ENCODE results near the gene ZFP1. TPM values are rescaled to one million over a fixed set of nuclear protein-coding genes. Genes with fewer than 3 reads are reported as not detected.
A peak's percentile ranks its signal among the peaks of the same experiment; 100 is the strongest.

Gene ZFP1
- total RNA-seq, 1 donor from 2014 or later = 14.0 TPM

- Mint-ChIP-seq H3K36me3 (ENCODE audit: low read depth) (no peaks in the 10 kb centered on the region), H3K27me3 (ENCODE audit: low read depth) (no peaks in the 10 kb centered on the region), H3K4me3 (ENCODE audit: low read depth) (no peak overlapping the region), H3K27ac (no peak overlapping the region), H3K9me3 (no peaks in the 10 kb centered on the region), H3K4me1 (ENCODE audit: low read depth) (peaks cover 1% of the 10 kb centered on the region)
- intact Hi-C loops (cut with micrococcal nuclease) = no loop called here
- DNase-seq (ENCODE audit: low spot score) = no peak
These were observed 68.3 kb downstream of the ZFP1 start for GRCh38 chr16:75216576-75216975.

GRCh38 chr16:75217389-75217851 is 69.1 kb downstream of the ZFP1 start:
- no peaks in the 10 kb centered on the region for H3K36me3 Mint-ChIP-seq (ENCODE audit: low read depth)
- no peak overlapping the region for H3K27ac Mint-ChIP-seq
- intact Hi-C loops (cut with micrococcal nuclease) = no loop called here
- no peaks in the 10 kb centered on the region for H3K27me3 Mint-ChIP-seq (ENCODE audit: low read depth)
- no peak overlapping the region for H3K4me3 Mint-ChIP-seq (ENCODE audit: low read depth)
- H3K4me1 Mint-ChIP-seq (ENCODE audit: low read depth) = peaks cover 1% of the 10 kb centered on the region
- H3K9me3 Mint-ChIP-seq = no peaks in the 10 kb centered on the region
- DNase-seq (ENCODE audit: low spot score) = no peak

- Mint-ChIP-seq H3K27me3 (ENCODE audit: low read depth) (no peaks in the 10 kb centered on the region), H3K4me1 (ENCODE audit: low read depth) (peaks cover 1% of the 10 kb centered on the region), H3K27ac (peak within 1 kb of the TSS; percentile 4), H3K9me3 (no peaks in the 10 kb centered on the region), H3K4me3 (ENCODE audit: low read depth) (peak within 1 kb of the TSS; percentile 53), H3K36me3 (ENCODE audit: low read depth) (no peaks in the 10 kb centered on the region)
- intact Hi-C loops (cut with micrococcal nuclease) = no loop called here
- DNase-seq (ENCODE audit: low spot score) = no peak
These were observed 70.1 kb downstream of the ZFP1 start, which contains the start of gene CTRB1 for GRCh38 chr16:75218256-75219076. CTRB1 (plus strand) TSS chr16:75218988; CDS start chr16:75219008, 20 bp downstream.

- intact Hi-C loops (cut with micrococcal nuclease) = no loop called here
- Mint-ChIP-seq H3K27ac (no peak overlapping the region), H3K27me3 (ENCODE audit: low read depth) (no peaks in the 10 kb centered on the region), H3K4me3 (ENCODE audit: low read depth) (no peak overlapping the region), H3K4me1 (ENCODE audit: low read depth) (peaks cover 1% of the 10 kb centered on the region), H3K36me3 (ENCODE audit: low read depth) (no peaks in the 10 kb centered on the region), H3K9me3 (no peaks in the 10 kb centered on the region)
- DNase-seq (ENCODE audit: low spot score) = no peak
These were observed 70.8 kb downstream of the ZFP1 start for GRCh38 chr16:75219088-75219487.

- H3K4me1 Mint-ChIP-seq (ENCODE audit: low read depth) = peaks cover 1% of the 10 kb centered on the region
- no peaks in the 10 kb centered on the region for H3K27me3 Mint-ChIP-seq (ENCODE audit: low read depth)
- no peaks in the 10 kb centered on the region for H3K36me3 Mint-ChIP-seq (ENCODE audit: low read depth)
- peak overlapping the region; percentile 53 for H3K4me3 Mint-ChIP-seq (ENCODE audit: low read depth)
- no peak for DNase-seq (ENCODE audit: low spot score)
- H3K27ac Mint-ChIP-seq = peak overlapping the region; percentile 4
- intact Hi-C loops (cut with micrococcal nuclease) = no loop called here
- no peaks in the 10 kb centered on the region for H3K9me3 Mint-ChIP-seq
These were observed 71.5 kb downstream of the ZFP1 start for GRCh38 chr16:75219838-75220237.

Other genes with a start within 250 kb of the ZFP1 start
- 83.9 and 92.0 TPM in 2 replicates for gene WDR59, start 163.4 kb upstream of the ZFP1 start, total RNA-seq
- gene ZNRF1, start 149.5 kb upstream of the ZFP1 start, total RNA-seq = 34.8 and 36.6 TPM in 2 replicates
- gene LDHD, start 31.7 kb upstream of the ZFP1 start, total RNA-seq = 0.41 TPM in 1 of 2 replicates, not detected in the other
- gene CTRB2, start 58.6 kb downstream of the ZFP1 start, total RNA-seq = not detected in 2 replicates
- not detected in 2 replicates for gene CTRB1, start 70.5 kb downstream of the ZFP1 start, total RNA-seq
- 0.44 and 0.59 TPM in 2 replicates for gene BCAR1, start 103.1 kb downstream of the ZFP1 start, total RNA-seq

Data from activated T-helper 2 cell treated with anti-CD3 and anti-CD28 coated beads, Interferon-gamma antibody, Interleukin-2, Interleukin-4, amounts not matched to agents 10 μg/mL and 5 μg/mL and 100 μg/mL, durations not matched to agents 14 hours and 24 hours and 36 hours (primary cell).